Esophagus muscularis mucosa (tissue), 2 donors: Measurements from ENCODE around the gene LRRC4C.

Experiments used
- POLR2A ChIP-seq: fragments of 450-650 bp; IDR thresholded peaks from one replicate; pipeline ENCODE4 v1.6.1; 2017; ENCODE audit warnings: antibody characterized with exemption, moderate library complexity, mild to moderate bottlenecking, low read depth
- POLR2AphosphoS5 ChIP-seq, 2 donors: sonication (generic); formaldehyde crosslinking; IDR thresholded peaks; one replicate each; pipeline ENCODE4 v1.6.1; 2017; ENCODE audit warnings: antibody characterized with exemption in 2 of 2

GRCh38 chr11:40281052-40281580 lies 1178.3 kb downstream of the LRRC4C start:
- TF ChIP-seq POLR2AphosphoS5 (IDR thresholded peaks at IDR 0.05), result no peak
- TF ChIP-seq POLR2A, result no peak
